Astrocyte (in vitro differentiated cells and primary cell): ENCODE measurements around the gene FABP6. TPM values are rescaled to one million over a fixed set of nuclear protein-coding genes. Genes with fewer than 3 reads are reported as not detected.

Experiments used
- DNase-seq: peaks from one replicate; pipeline ENCODE4 v3.0.0-alpha.2; 2010; ENCODE audit warnings: low read depth
- FAIRE-seq: peaks from 2 replicates; lab custom pipeline; 2011; peaks lifted over from hg19 to GRCh38; lab: Jason Lieb, UNC
- H2AFZ ChIP-seq: 2 replicates; pipeline ENCODE4 v1.6.0; 2012; ENCODE audit warnings: low read depth, low read length, inconsistent platforms
- H3K27ac ChIP-seq: 2 replicates; pipeline ENCODE4 v1.5.1; 2011; ENCODE audit warnings: low read depth, low read length, inconsistent platforms
- H3K27me3 ChIP-seq: 2 replicates; pipeline ENCODE4 v1.6.0; 2011; ENCODE audit warnings: low read length, inconsistent platforms; ENCODE audit not compliant: insufficient read depth
- H3K36me3 ChIP-seq: 2 replicates; pipeline ENCODE4 v1.5.1; 2011; ENCODE audit warnings: low read length, inconsistent platforms; ENCODE audit not compliant: insufficient read depth
- H3K4me1 ChIP-seq: 2 replicates; pipeline ENCODE4 v1.5.1; 2011; ENCODE audit warnings: low read length, inconsistent platforms; ENCODE audit not compliant: insufficient read depth
- H3K4me2 ChIP-seq: 2 replicates; pipeline ENCODE4 v1.6.0; 2012; ENCODE audit warnings: low read length, inconsistent platforms
- H3K4me3 ChIP-seq: 2 replicates; pipeline ENCODE4 v1.5.1; 2011; ENCODE audit warnings: low read depth, mild to moderate bottlenecking, low read length, inconsistent platforms; ENCODE audit not compliant: insufficient read depth
- H3K79me2 ChIP-seq: 2 replicates; pipeline ENCODE4 v1.6.0; 2012; ENCODE audit warnings: mild to moderate bottlenecking, low read length, inconsistent platforms; ENCODE audit not compliant: insufficient read depth
- H3K9ac ChIP-seq: 2 replicates; pipeline ENCODE4 v1.6.0; 2012; ENCODE audit warnings: mild to moderate bottlenecking, low read length, inconsistent platforms
- H3K9me3 ChIP-seq: 2 replicates; pipeline ENCODE4 v1.5.1; 2012; ENCODE audit warnings: low read depth, mild to moderate bottlenecking, low read length, inconsistent platforms; ENCODE audit not compliant: insufficient read depth
- H4K20me1 ChIP-seq: 2 replicates; pipeline ENCODE4 v1.6.0; 2012; ENCODE audit warnings: low read length, inconsistent platforms; ENCODE audit not compliant: insufficient read depth
- H3K27ac Mint-ChIP-seq: one replicate; pipeline ENCODE4 v1.8.0; 2021; ENCODE audit warnings: mild to moderate bottlenecking, mixed read lengths; ENCODE audit not compliant: unreplicated experiment
- H3K27me3 Mint-ChIP-seq: one replicate; pipeline ENCODE4 v1.8.0; 2021; ENCODE audit warnings: low read depth, mixed read lengths; ENCODE audit not compliant: unreplicated experiment
- H3K36me3 Mint-ChIP-seq: one replicate; pipeline ENCODE4 v1.8.0; 2021; ENCODE audit warnings: low read depth, mixed read lengths; ENCODE audit not compliant: unreplicated experiment
- H3K4me1 Mint-ChIP-seq: one replicate; pipeline ENCODE4 v1.8.0; 2021; ENCODE audit warnings: low read depth, mixed read lengths; ENCODE audit not compliant: unreplicated experiment
- H3K4me3 Mint-ChIP-seq: one replicate; pipeline ENCODE4 v1.8.0; 2021; ENCODE audit warnings: mild to moderate bottlenecking, moderate library complexity, mixed read lengths; ENCODE audit not compliant: unreplicated experiment
- H3K9me3 Mint-ChIP-seq: one replicate; pipeline ENCODE4 v1.8.0; 2021; ENCODE audit warnings: mild to moderate bottlenecking, mixed read lengths; ENCODE audit not compliant: unreplicated experiment
- CTCF ChIP-seq: IDR thresholded peaks from 2 replicates; pipeline ENCODE4 v1.5.1; 2011; ENCODE audit warnings: low read depth, mild to moderate bottlenecking, inconsistent platforms, low read length, moderate library complexity; ENCODE audit not compliant: insufficient read depth
- EZH2 ChIP-seq: IDR thresholded peaks from 2 replicates; pipeline ENCODE4 v1.6.1; 2012; ENCODE audit warnings: mild to moderate bottlenecking, low read length, inconsistent platforms; ENCODE audit not compliant: insufficient read depth
- total RNA-seq: library from RNA; stranded (reverse); gene quantifications from 2 replicates; pipeline ENCODE4 v1.2.1, GENCODE V29; 2021

The FABP6 gene
- total RNA-seq, 1 donor from 2014 or later = not detected

- no peak overlapping the region for H3K4me2 ChIP-seq
- H3K79me2 ChIP-seq = no peaks in the 10 kb centered on the region
- H3K36me3 Mint-ChIP-seq = peaks cover 9% of the 10 kb centered on the region
- H3K4me1 ChIP-seq = peaks cover 6% of the 10 kb centered on the region
- no peaks in the 10 kb centered on the region for H3K9me3 ChIP-seq
- H4K20me1 ChIP-seq = peaks cover 16% of the 10 kb centered on the region
- no peak overlapping the region for H3K4me3 Mint-ChIP-seq
- H3K36me3 ChIP-seq = no peaks in the 10 kb centered on the region
- no peak overlapping the region for H2AFZ ChIP-seq
- no peaks in the 10 kb centered on the region for H3K9me3 Mint-ChIP-seq
- H3K27ac Mint-ChIP-seq = no peak overlapping the region
- no peak for TF ChIP-seq EZH2
- no peaks in the 10 kb centered on the region for H3K27me3 Mint-ChIP-seq
- no peak overlapping the region for H3K27ac ChIP-seq
- FAIRE-seq = no peak
- no peak overlapping the region for H3K4me3 ChIP-seq
- H3K27me3 ChIP-seq = no peaks in the 10 kb centered on the region
- H3K4me1 Mint-ChIP-seq = peaks cover 20% of the 10 kb centered on the region
- no peak overlapping the region for H3K9ac ChIP-seq
- DNase-seq = no peak
Measured at GRCh38 chr5:160268121-160268520, 38.8 kb downstream of the FABP6 start.

- no peaks in the 10 kb centered on the region for H3K9me3 ChIP-seq
- no peaks in the 10 kb centered on the region for H3K79me2 ChIP-seq
- H3K9me3 Mint-ChIP-seq = no peaks in the 10 kb centered on the region
- no peaks in the 10 kb centered on the region for H3K27me3 ChIP-seq
- TF ChIP-seq CTCF = no peak
- TF ChIP-seq EZH2 = no peak
- peaks cover 20% of the 10 kb centered on the region for H3K4me1 Mint-ChIP-seq
- FAIRE-seq (no peak), DNase-seq (peak; percentile 67)
- peaks cover 16% of the 10 kb centered on the region for H4K20me1 ChIP-seq
- H2AFZ ChIP-seq = no peak overlapping the region
- H3K9ac ChIP-seq = peak overlapping the region; percentile 27
- no peak overlapping the region for H3K4me3 Mint-ChIP-seq
- no peaks in the 10 kb centered on the region for H3K36me3 ChIP-seq
- H3K27ac ChIP-seq = no peak overlapping the region
- peaks cover 6% of the 10 kb centered on the region for H3K4me1 ChIP-seq
- H3K4me3 ChIP-seq = no peak overlapping the region
- H3K4me2 ChIP-seq = no peak overlapping the region
- no peak overlapping the region for H3K27ac Mint-ChIP-seq
- peaks cover 9% of the 10 kb centered on the region for H3K36me3 Mint-ChIP-seq
- no peaks in the 10 kb centered on the region for H3K27me3 Mint-ChIP-seq
Measured at GRCh38 chr5:160269017-160269416, 39.7 kb downstream of the FABP6 start.

- no peak for TF ChIP-seq CTCF
- no peak for TF ChIP-seq EZH2
- FAIRE-seq (no peak), DNase-seq (no peak)
- Histone ChIP-seq H3K4me2 (no peak overlapping the region), H2AFZ (no peak overlapping the region), H3K79me2 (no peaks in the 10 kb centered on the region), H3K9ac (no peak overlapping the region), H3K9me3 (no peaks in the 10 kb centered on the region), H3K27me3 (no peaks in the 10 kb centered on the region), H3K27ac (no peak overlapping the region), H3K4me1 (peaks cover 9% of the 10 kb centered on the region), H3K36me3 (no peaks in the 10 kb centered on the region), H4K20me1 (peaks cover 19% of the 10 kb centered on the region), H3K4me3 (no peak overlapping the region)
- H3K4me3 Mint-ChIP-seq = peak overlapping the region; percentile 54
- no peaks in the 10 kb centered on the region for H3K27me3 Mint-ChIP-seq
- peaks cover 20% of the 10 kb centered on the region for H3K4me1 Mint-ChIP-seq
- peak overlapping the region; percentile 72 for H3K27ac Mint-ChIP-seq
- no peaks in the 10 kb centered on the region for H3K9me3 Mint-ChIP-seq
- peaks cover 7% of the 10 kb centered on the region for H3K36me3 Mint-ChIP-seq
Measured at GRCh38 chr5:160270704-160271103, 41.4 kb downstream of the FABP6 start.
